Right lung (tissue), 5 donors: Measurements from ENCODE around the gene PAX8. TPM values are rescaled to one million over a fixed set of nuclear protein-coding genes. Genes with fewer than 3 reads are reported as not detected.
"Not testable (repeated sequence)": the region's sequence is repeated elsewhere in the genome, so short reads cannot be mapped to it uniquely, and the experiment has no call there.

Source experiments
- DNase-seq, 2 donors: peaks; one replicate each; pipeline ENCODE4 v3.0.0-alpha.2; 2013
- polyA plus RNA-seq, 5 donors: library from polyadenylated mRNA; unstranded; fragments of 120-200 nt; gene quantifications; one replicate each; pipeline versions ENCODE4 v1.2.1 to v1.2.3, GENCODE V29; 2013; ENCODE audit warnings: inconsistent platforms in 1 of 5, low replicate concordance in 1 of 5; ENCODE audit not compliant: insufficient read length in 5 of 5, insufficient read depth in 1 of 5

PAX8 gene
- polyA plus RNA-seq, 5 donors: 2.0 to 14.5 (median 4.4) TPM

DNA sequence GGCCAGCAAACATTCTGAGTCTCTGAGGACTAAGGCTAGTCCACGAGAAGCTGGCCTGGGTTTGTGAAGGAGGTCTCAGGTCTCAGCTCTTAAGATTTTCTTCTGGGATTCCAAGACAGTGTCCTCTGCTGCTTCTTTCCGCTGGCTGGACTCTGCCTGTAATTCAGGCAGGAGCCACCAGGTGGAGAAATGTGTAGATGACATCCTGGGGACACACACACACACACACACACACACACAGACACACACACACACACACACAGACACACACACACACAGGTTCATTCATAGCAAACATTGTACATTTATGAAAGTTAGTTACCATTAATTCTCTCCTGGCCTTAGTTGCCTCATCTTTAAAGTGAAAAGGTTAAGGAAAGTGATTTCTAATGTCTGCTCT is 18.9 kb upstream of the PAX8 start:
- not testable (repeated sequence) for DNase-seq

DNA sequence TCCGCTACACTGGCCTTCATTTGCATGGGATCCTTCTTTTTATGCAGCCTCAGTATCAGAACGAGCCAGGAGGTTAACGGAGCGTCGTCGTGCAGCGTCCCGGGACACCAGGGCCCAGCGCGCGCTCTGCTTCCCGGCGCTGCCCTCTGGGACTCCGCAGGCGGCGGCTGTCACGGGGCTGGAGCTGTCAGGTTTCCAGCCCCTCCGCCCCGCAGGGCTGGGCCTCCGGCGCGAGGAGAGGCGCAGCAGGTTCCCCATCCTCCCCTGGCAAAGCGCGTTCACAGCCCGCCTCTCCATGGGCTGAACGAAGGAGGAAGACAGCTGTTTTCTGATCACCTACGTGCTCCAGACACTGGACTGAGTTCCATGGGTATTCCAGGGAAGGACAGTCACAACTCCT is 12.5 kb upstream of the PAX8 start:
- DNase-seq: no peak

DNA sequence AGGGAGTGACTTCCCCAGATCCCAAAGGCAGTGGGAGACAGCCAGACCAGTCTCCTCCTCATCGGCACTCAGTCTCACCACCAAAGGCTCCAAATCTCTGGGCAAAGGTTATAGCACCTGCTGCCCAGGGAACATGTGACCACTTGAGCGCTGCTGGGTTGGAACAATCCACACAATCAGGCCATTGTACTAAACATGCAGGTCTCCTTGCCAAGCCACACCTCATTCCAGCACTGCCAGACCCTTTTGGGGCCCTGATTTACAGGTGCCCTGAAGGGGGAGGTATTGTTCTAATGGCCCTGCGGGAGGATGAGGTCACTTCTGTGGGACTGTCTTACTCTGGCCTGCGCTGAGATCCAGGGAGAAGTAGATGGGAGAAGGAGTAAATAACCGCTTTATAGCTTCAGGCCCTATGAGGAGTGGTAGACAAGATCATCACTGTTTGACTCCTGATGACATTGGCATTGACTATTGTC is 10.0 kb upstream of the PAX8 start:
- not testable (repeated sequence) for DNase-seq

DNA sequence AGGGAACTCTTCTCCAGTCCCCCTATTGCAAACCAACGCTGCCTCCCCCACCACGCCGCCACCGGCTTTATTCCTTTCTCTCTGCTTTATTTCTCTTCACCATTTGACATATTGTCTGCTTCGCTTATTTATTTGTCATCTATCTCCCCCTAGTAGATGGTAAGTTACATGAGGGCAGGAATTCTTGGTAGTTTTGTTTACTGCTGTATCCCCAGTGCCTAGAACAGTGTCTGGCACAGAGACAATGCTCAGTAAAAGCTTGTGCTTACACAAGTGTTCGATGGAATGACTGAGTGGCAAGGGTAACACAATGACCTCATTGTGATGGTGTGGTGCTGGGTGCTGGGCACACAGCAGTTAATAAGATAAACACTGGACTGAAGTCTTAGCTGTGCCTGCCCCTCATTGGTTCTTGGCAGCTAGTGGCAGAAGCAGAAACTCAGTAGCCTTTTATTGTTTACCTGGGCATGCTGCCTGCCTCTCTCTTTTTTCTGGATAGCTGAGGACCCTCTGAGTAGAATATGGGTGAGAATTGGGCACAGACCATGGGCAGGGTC is 9.5 kb upstream of the PAX8 start:
- DNase-seq: not testable (repeated sequence)

DNA sequence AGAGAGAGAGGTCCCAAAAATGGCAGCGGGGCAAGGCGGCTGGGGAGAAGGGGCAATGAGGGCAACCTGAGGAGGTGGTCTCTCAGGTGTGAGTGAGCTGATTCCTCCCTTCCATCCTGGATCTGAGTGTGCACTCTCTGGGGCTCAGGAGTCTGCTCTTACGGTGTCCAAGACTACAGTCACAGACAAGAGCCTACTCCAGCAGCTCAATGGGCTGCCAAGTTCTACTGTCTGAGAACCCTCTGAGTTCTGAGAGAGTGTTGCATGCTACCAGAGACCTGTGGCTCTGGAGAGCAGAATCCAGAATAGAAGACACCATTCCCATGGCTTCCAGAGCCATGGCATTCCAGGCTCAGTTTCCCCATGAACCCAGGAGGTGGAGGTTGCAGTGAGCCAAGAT is 7.1 kb upstream of the PAX8 start:
- DNase-seq: no peak

DNA sequence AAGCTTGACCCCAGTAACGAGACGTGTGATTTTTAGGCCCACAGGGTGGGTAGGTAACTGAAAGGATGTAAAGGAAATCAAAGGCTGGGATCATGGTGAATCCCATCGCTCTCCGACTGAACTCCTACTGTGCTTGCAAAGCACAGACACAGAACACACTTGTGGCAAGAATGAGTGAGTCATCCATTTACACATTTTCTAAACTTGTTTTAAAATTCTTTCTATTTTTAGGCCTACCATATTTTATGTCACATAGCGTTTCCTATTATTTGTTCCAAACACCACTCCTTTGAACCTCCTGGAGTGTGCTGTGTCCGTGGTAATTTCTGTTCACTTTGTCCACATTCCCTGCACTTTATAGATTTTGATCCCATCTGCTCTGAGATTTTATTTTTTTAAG is 6.3 kb upstream of the PAX8 start:
- DNase-seq: not testable (repeated sequence)

DNA sequence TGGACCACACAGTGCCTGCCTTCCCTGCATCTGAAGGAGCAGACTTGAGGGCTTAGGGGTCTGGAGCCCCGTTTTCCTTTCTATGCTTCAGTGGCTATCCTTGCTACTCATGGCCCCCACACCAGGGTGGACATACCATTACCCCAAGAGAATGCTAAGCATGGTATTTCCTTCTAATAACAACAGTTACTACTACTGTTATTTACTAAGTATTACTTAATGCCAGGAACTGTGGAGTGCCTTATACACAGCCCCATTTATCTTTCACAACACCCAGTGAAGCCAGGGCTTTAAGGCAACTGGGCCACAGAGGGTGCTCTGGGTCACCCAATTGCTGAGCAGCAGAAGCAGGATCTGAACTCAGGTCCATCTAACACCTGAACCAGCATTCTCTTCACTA is 5.8 kb upstream of the PAX8 start:
- no peak for DNase-seq

DNA sequence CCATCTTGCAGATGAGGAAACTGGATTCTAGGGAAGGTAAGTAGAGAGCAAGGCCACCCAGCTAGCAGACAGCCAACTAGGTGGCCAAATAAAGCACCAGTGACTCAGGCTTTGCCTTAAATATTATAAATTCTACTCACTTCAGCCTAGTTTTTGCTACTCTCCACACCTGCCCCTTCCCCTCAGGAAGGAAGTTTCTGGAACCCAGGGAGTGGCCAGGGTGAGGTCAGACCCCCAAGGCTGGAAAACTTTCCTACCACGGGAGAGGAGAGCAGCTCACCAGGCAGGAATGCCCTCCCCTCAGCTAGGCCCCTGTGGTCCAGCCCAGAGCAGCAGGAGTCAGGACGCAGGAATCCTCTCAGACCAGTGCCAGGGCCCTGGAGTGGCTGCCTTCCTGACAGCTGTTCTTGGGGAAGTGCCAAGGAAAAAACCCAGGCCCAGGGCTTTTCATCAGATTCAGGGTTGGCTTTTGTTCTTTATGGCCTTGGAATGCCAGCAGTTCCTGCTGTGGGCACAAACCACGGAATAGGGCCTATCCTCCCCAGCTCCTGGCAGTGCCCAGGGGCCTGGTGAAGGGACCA is 5.1 kb upstream of the PAX8 start:
- DNase-seq: no peak

DNA sequence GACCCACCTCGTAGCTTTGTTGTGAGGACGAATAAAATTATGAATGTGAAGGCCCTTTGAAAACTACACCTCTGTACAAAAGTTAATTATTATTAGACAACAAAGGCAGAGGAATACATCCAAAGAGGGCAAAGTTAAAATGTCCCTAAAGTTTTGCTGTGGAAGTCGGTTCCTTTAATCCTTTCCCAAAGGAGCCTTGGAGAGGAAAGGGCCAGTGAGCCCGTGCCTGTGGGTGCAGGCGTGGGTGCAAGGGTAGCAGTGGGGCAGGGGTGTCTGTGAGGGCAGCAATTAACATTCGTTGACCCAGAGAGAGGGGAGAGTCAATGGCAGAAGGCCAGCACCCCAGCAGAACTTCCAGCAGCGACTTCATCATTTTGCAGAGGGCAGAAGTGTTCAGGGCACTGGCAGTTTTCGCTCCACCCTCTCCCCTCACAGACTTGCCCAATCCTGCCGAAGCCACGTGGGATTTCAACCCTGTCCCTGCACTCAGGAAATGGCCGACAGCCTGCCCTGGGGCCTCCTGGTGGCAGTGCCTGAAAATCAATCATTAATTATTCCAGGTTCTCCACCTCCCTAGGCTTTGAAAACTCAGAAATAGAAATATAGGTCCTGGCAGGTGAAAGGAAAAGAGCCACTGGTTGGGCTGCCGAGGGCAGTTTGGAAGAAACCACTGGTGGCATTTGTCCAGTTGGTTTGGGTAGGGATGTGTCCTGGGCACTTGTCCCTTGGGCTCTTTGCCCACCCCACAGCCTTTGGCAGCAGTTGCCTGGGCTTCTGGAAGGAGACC is 4.2 kb upstream of the PAX8 start:
- DNase-seq: no peak

DNA sequence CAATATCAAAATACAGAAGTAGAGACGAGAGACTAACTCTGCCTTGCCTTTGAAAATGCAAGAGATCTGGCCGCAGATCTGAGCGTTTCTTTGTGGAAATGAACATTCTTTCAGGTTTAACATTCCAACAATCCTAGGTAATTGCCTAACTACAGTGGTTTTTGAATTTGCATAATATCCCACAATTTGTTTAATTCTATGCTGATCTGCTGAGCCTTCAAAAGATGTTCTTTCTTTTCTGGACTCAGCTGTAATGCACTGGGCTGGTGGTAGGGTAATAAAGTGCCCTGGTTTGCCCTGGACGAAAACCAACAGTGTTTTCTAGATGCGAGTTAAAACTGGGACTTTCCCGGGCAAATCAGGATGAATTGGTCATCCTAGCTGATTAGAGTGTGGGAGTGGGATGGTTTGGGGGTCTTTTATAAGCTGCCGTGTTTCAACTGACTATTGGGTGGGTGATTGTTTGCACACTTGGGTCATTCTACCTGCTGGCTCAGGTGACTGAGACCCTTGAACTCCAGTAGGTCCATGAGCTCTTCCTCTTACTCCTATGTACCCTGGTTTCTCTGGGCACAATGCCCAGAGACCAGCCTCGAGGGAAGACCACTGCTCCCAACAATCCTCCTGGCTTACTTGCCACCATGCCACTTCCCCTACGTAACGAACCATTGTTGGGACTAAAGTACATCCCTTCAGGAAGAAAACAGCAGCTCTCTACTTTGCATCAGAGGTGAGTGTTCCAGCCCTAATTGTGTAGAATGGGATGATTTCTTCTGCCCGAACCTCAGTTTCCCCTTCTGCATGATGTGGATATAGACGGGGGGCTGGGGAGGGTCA is 3.4 kb upstream of the PAX8 start:
- DNase-seq: no peak

DNA sequence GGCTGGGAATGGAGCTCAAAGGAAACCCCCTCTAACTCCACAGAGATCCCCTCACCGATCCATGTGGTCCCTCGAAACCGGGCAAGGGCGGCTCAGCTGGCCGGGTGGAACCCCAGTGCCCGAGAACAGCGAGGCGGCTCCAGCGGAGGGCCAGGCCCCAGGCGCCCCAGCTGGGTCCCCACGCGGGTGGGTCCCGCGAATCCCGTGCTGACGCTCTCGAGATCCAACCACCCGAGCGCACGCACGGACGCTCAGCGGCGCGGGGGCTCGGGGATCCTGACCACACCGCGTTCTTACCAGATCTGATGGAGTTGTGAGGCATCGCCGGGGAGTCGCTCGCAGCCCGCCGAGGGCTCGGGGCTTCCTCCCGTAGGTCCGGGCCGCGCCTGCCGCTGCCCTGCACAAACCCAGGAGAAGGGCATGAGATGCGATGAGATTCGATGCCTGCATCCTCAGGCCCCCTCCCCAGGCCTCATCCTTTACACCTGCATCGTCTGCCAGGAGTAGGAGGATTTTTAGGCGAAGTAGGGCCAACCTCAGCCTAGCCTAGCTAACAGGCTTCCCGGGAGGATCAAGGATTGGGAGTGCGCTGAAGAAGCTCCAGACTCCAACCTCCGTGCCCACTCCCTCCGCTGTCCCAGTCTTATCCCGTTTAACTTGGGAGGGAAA is 514 bp downstream of the PAX8 start:
- no peak for DNase-seq

DNA sequence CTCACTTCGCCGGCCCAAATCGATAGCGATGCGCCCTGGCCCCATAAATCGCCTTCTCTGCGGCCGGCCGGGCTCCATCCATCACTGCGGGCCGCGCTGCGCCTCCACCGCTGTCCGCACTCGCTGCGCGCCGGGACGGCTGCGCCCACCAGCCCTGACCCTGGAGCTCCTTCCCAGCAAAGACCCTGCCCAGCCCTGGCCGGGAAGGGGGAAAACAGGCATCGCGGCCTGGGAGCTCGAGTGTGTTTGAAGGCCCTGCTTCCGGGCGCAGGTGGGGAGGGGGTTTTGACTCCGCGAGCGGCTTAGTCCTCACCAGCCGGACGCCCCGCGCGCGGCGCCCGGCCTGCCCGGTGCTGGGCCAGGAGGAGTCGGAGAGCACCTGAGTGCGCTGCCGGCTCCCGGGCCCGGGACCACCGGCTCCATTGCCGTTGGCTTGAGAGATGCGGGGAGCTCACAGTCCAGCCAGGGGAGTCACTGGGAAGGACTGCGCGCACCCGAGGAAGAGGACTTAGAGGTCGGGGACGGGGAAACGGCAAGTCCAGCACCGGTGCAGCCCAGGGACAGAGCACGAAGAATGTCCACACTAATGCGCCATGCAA is 1.1 kb downstream of the PAX8 start:
- DNase-seq: no peak

DNA sequence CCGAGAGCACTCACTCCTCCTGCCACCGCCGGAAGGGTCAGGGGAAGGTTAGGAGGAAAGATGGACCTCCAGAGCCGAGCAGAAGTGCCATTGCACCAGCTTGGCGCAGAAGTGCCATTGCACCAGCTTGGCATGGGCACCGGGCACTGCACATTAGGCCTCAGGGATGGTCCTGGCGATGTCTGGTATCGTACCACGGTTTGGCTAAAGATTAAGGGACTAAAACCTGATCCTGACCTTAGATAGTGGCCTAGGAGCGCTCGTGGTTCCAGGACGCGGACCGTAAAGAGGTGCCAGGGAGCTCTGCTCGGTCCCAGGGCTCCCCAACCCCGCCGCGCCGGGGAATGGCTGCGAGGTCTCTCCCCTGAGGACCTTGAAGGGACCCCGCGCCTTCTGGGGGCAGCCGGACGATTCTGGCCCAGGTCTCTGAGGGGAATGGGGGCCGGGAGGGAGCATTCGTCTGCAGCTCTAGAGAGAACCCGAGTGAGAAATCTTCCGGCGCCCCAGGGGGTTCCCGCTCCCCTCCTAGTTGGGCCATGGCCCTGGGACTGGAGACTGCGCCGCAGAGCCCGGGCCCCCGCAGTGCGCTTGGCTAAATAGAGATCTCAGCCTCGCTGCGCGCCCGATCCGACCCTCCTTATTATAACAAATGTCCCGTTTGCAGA is 1.8 kb downstream of the PAX8 start:
- DNase-seq: no peak

DNA sequence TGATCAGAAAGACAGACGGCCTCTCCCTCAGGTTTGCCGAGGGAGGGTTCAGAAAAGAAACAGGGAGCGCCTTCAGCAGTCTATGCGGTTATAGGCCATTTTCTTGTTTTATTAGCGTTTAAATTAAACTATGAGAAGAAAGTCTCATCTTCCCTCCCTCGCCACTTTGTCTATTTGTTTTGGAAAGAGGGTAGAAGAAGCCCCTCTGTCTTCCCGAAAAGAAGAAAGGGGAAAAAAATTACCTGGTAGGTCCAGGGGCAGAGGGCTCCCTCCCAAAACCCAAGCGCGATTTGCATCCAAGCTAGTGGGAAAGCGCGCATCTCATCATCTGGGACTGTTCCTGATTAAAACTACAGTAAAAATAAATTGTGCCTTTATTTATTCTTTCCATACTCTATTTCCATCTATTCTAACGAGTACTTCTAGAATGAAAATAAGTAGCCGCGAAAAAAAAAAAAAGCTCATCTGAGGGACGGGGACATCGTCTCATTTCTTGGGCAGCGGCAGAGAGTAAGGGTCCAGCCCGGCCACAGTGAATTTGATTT is 2.4 kb downstream of the PAX8 start:
- DNase-seq: no peak

DNA sequence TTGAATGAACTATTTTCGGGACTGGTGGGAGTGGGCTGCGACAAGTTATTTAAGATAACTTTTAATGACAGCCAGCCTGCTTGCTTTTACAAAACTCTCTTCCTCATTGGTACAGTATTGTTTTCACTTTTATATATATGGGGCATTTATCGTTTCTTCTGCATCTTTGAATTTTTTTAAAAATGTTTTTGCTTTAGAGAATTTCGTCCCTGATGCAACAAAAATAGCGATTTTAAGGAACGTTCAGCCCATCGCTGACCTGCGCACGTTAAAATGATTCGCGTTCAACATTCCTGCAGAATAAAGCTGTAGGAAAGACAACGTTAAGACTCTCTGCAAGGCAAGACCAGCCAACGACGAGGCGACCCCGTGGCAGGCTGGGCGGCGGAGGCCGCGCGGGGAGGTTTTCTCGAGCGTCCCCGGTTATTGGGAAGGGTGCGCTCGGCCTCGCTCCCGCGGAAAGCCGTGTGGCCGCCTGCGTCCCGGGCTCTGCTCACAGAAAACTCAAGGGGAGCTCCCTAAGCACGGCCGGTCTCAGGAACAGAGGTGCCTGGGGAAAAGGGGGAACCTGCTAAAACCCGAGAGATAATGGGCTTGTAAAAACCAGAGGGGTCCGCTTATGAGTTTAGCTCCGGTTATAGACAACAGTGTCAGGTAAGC is 3.0 kb downstream of the PAX8 start:
- no peak for DNase-seq

DNA sequence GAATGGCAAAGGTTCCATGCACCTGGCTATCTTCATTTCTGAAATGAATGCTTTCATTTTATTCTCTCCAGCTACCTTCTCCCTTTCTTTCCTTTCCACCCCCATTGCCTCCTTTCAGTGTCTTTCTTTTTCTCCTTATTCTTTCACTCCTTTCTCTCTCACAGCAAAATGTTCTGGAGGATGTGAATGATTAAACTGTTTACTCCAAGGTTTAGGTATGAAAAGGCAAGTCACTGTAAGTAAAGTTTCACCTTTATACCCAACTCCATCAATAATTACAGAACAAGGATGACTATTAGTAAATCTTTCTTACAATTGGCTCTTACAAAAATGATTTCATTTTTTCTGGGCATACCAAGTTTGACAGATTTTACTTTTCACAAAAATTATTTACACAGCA is 4.3 kb downstream of the PAX8 start:
- DNase-seq: no peak

DNA sequence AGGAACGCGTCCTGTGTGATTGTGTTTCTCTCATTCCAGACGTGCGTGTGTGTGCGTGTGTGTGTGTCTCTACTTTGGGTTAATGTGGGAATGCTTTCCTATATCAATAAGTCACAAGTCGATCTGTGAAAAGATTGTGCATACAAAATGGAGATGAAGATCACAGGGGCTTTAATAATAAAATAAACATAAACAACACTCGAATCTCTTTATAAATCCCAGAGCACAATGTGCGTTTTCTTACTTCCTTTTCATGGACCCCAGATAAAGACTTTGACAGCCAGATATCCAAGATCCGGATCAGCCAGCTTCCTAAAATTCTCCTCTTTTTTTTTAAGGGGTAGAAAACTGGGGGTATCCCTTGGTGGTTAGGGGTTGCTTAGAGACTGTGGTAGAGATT is 4.7 kb downstream of the PAX8 start:
- DNase-seq: no peak

DNA sequence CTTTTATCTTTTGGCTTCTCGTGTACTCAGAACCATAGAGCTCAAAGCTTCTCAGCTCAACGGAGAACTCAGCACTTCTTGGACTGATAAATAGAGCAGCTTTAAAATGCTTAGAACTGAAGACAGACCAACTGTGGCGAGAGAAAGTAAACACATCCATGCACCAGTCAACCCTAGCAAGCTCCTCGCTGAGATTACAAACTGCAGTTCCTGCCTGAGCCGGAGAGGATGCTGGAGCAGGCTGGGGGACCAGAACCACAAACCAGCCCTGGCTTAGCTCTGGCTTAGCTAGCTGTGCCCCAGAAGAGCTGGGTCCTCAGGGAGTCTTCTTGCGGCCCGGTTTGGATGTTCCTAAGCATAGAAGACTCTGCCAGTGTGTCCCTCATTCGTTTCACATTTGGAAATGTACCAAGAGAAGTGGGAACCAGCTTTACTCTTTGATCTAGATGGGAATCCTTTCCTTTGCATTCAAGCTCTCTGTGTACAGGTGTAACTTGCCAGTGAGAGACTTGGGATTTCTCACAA is 5.6 kb downstream of the PAX8 start:
- DNase-seq: no peak

DNA sequence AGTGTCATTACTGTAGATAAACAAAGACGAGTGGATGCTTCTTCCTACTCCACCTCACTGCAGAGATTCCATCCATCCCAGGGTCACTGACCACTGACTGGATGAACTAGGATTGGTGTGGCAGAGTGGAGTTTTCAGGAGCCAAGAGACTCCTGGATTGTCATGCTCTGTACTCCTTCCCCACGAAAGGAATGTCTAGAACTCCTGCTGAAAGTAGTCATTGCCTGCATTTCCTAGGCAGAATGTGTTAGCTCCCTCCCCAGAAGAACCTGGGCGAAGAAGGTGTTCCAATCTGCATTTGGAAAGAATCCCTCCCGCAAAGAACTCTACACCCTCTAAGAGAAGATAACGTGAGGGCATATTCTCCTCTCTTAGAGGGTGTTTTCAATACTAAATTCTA is 6.2 kb downstream of the PAX8 start:
- DNase-seq: no peak
